IPS DF 4.7 (cell line): ENCODE measurements around the gene HK1.
"Not testable (repeated sequence)": the region's sequence is repeated elsewhere in the genome, so short reads cannot be mapped to it uniquely, and the experiment has no call there.

Experiments used
- DNase-seq: peaks from one replicate; pipeline ENCODE4 v3.0.0-alpha.2; 2013; ENCODE audit warnings: low spot score; ENCODE audit errors: extremely low read depth

HK1 gene

GRCh38 chr10:69278446-69278963 lies at the start of gene HK1:
Gene HK1 (plus strand): TSS chr10:69278496.
- no peak for DNase-seq

- no peak for DNase-seq
Measured at GRCh38 chr10:69229616-69229916, 48.7 kb upstream of the HK1 start.

- no peak for DNase-seq
Measured at GRCh38 chr10:69230128-69230527, 48.2 kb upstream of the HK1 start.

- no peak for DNase-seq
Measured at GRCh38 chr10:69232252-69232651, 46.0 kb upstream of the HK1 start.

- no peak for DNase-seq
Measured at GRCh38 chr10:69232736-69233480, 45.4 kb upstream of the HK1 start.

GRCh38 chr10:69234447-69234846 lies 43.8 kb upstream of the HK1 start:
- DNase-seq, result no peak

- peak; percentile 72 for DNase-seq
Measured at GRCh38 chr10:69237528-69238159, 40.7 kb upstream of the HK1 start.

- no peak for DNase-seq
Measured at GRCh38 chr10:69239136-69239535, 39.2 kb upstream of the HK1 start.

GRCh38 chr10:69239816-69240434 lies 38.4 kb upstream of the HK1 start:
- DNase-seq, result no peak

GRCh38 chr10:69240455-69240854 lies 37.8 kb upstream of the HK1 start:
- no peak for DNase-seq

GRCh38 chr10:69241575-69241974 lies 36.7 kb upstream of the HK1 start:
- no peak for DNase-seq

GRCh38 chr10:69242040-69242851 lies 36.0 kb upstream of the HK1 start:
- no peak for DNase-seq

- DNase-seq, result no peak
Measured at GRCh38 chr10:69242852-69243212, 35.5 kb upstream of the HK1 start.

GRCh38 chr10:69243817-69244216 lies 34.5 kb upstream of the HK1 start:
- no peak for DNase-seq

GRCh38 chr10:69246036-69246435 lies 32.3 kb upstream of the HK1 start:
- DNase-seq, result no peak

GRCh38 chr10:69246581-69247312 lies 31.5 kb upstream of the HK1 start:
- no peak for DNase-seq

GRCh38 chr10:69247313-69247710 lies 31.0 kb upstream of the HK1 start:
- no peak for DNase-seq

- no peak for DNase-seq
Measured at GRCh38 chr10:69248117-69248730, 30.1 kb upstream of the HK1 start.

- DNase-seq, result no peak
Measured at GRCh38 chr10:69250041-69250440, 28.3 kb upstream of the HK1 start.

- DNase-seq, result not testable (repeated sequence)
Measured at GRCh38 chr10:69251417-69251816, 26.9 kb upstream of the HK1 start.

GRCh38 chr10:69253171-69253570 lies 25.1 kb upstream of the HK1 start:
- DNase-seq, result no peak
